Measurements from ENCODE around the gene LRRC4. TPM values are rescaled to one million over a fixed set of nuclear protein-coding genes. Genes with fewer than 3 reads are reported as not detected.

LRRC4 gene
- total and polyA plus RNA-seq, 10 donors = 0.78 to 43.4 (median 15.8) TPM

DNA sequence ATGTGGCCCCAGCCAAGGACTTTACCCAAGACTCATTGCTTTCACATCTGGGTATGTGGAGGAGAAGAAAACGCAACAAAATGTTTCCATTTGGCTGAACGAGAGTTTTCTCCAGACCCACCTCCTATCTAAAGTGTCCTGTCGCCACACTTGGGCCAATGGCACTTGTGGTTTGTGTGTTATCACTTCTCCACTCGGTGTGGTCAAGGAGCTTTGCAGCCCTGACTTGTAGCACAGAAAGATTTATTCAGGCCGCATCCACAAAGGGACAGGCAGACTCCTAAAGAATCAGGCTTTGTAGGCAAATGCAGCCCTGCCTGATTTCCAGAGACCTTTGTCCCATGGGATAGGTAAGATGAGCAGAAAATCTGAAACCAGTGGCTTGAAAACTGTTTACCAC lies 12.8 kb upstream of the LRRC4 start:
- intact Hi-C loops (cut with DNase I; ENCODE audit: low total_unique reads) = no loop called here
- 60 to 74% (median 68%) methylated on average over 5 of the region's 5 CpGs for WGBS, 5 donors
- no peak overlapping the region for H3K27ac ChIP-seq
- no peaks in the 10 kb centered on the region for H3K9me3 ChIP-seq
- H3K36me3 ChIP-seq = peaks cover 0 to 13% (median 0%) of the 10 kb centered on the region in 6 donors
- no peak for DNase-seq
- TF ChIP-seq POLR2AphosphoS5 (IDR thresholded peaks at IDR 0.05) = no peak
- no peak for TF ChIP-seq CTCF (IDR thresholded peaks at IDR 0.05 in 8 of 11, conservative IDR thresholded peaks at IDR 0.05 in 3 of 11)
- no peak for TF ChIP-seq POLR2A (IDR thresholded peaks at IDR 0.05)
- H3K4me3 ChIP-seq = no peak overlapping the region
- H3K4me1 ChIP-seq = peaks cover 0 to 28% (median 5%) of the 10 kb centered on the region in 6 donors
- H3K27me3 ChIP-seq (replicated peaks in 1 of 7) = no peaks in the 10 kb centered on the region

- Histone ChIP-seq H3K4me3 (no peak overlapping the region), H3K27ac (no peak overlapping the region), H3K9me3 (no peaks in the 10 kb centered on the region), H3K27me3 (replicated peaks in 1 of 7) (no peaks in the 10 kb centered on the region), H3K36me3 (peaks cover 0 to 13% (median 0%) of the 10 kb centered on the region in 6 donors), H3K4me1 (peaks cover 0 to 28% (median 5%) of the 10 kb centered on the region in 6 donors)
- TF ChIP-seq POLR2AphosphoS5 (IDR thresholded peaks at IDR 0.05) (no peak), POLR2A (IDR thresholded peaks at IDR 0.05) (no peak), CTCF (IDR thresholded peaks at IDR 0.05 in 8 of 11, conservative IDR thresholded peaks at IDR 0.05 in 3 of 11) (no peak)
- 86 to 98% (median 94%) methylated on average over 2 of the region's 2 CpGs for WGBS, 5 donors
- intact Hi-C loops (cut with DNase I; ENCODE audit: low total_unique reads) = no loop called here
- DNase-seq = no peak
Observed at GRCh38 chr7:128042012-128042411, 10.8 kb upstream of the LRRC4 start.

DNA sequence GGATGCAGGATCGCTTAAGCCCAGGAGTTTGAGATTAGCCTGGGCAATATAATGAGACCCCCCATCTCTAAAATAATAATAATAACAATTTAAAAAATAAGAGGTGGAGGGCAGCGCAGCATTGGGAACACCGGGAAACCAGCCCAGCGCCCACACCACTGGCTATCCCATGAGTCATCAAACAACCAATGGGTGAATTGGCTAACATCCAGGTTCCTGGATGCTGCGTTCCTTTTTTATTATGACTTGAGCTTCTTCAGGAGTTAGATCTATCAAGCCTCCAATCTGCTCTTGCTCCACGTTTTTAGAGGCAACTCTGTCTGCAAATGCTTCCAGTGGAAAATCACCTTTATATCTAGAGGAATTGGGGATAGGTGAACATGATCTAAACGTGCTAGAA lies 10.0 kb upstream of the LRRC4 start:
- intact Hi-C loops (cut with DNase I; ENCODE audit: low total_unique reads) = no loop called here
- no peak for TF ChIP-seq CTCF (IDR thresholded peaks at IDR 0.05 in 8 of 11, conservative IDR thresholded peaks at IDR 0.05 in 3 of 11)
- no peak for TF ChIP-seq POLR2A (IDR thresholded peaks at IDR 0.05)
- TF ChIP-seq POLR2AphosphoS5 (IDR thresholded peaks at IDR 0.05) = no peak
- 66 to 93% (median 70%) methylated on average over 7 of the region's 7 CpGs for WGBS, 5 donors

DNA sequence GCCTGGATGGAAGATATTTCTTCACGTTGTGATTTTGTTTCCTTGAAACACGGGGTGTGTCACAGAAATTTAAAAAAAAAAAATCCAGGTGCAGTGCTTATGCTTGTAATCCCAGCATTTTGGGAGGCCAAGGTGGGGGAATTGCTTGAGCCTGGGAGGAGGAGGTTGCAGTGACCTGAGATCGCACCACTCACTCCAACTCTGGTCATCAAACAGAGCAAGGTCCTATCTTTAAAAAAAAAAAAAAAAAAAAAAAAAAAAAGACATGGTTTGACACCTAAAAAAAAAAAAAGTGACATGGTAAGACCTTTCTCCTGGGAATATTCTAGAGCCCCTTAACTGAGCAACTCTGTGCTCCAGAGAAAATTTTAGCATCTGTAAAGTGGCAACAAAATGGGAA lies 9.0 kb upstream of the LRRC4 start:
- peaks cover 0 to 13% (median 0%) of the 10 kb centered on the region in 6 donors for H3K36me3 ChIP-seq
- DNase-seq = no peak
- H3K27ac ChIP-seq = no peak overlapping the region
- peaks cover 0 to 41% (median 7%) of the 10 kb centered on the region in 6 donors for H3K4me1 ChIP-seq
- intact Hi-C loops (cut with DNase I; ENCODE audit: low total_unique reads) = no loop called here
- TF ChIP-seq POLR2AphosphoS5 (IDR thresholded peaks at IDR 0.05) (no peak), CTCF (IDR thresholded peaks at IDR 0.05 in 8 of 11, conservative IDR thresholded peaks at IDR 0.05 in 3 of 11) (no peak), POLR2A (IDR thresholded peaks at IDR 0.05) (no peak)
- no peaks in the 10 kb centered on the region for H3K27me3 ChIP-seq (replicated peaks in 1 of 7)
- no peaks in the 10 kb centered on the region for H3K9me3 ChIP-seq
- WGBS, 5 donors = 89 to 95% (median 91%) methylated on average over 3 of the region's 3 CpGs
- no peak overlapping the region for H3K4me3 ChIP-seq

More for the DNA sequence above, 10.0 kb upstream of the LRRC4 start:
- H3K36me3 ChIP-seq = peaks cover 0 to 13% (median 0%) of the 10 kb centered on the region in 6 donors
- H3K27ac ChIP-seq = no peak overlapping the region
- no peaks in the 10 kb centered on the region for H3K9me3 ChIP-seq
- no peak for DNase-seq
- no peak overlapping the region for H3K4me3 ChIP-seq
- no peaks in the 10 kb centered on the region for H3K27me3 ChIP-seq (replicated peaks in 1 of 7)
- peaks cover 0 to 36% (median 5%) of the 10 kb centered on the region in 6 donors for H3K4me1 ChIP-seq

Measured in spleen (tissue), 11 donors.